Measurements from ENCODE around the gene ZSCAN4. TPM values are rescaled to one million over a fixed set of nuclear protein-coding genes. Genes with fewer than 3 reads are reported as not detected.

ZSCAN4 gene
- total RNA-seq, 1 donor from 2014 or later, result not detected

- Histone ChIP-seq H3K36me3 (ENCODE audit: control insufficient read depth, insufficient read depth, low read length) (peaks cover 6% of the 10 kb centered on the region), H3K4me3 (ENCODE audit: low read depth, low read length) (no peak overlapping the region), H3K27me3 (ENCODE audit: control insufficient read depth, insufficient read depth, low read length) (no peaks in the 10 kb centered on the region)
- TF ChIP-seq CTCF (IDR thresholded peaks at IDR 0.05; ENCODE audit: insufficient read depth, low read length, poor library complexity, severe bottlenecking), result no peak
- no peak for DNase-seq (ENCODE audit: low read depth)
These were observed 31.4 kb upstream of the ZSCAN4 start for GRCh38 chr19:57637379-57637778.

GRCh38 chr19:57641715-57642234 lies 27.0 kb upstream of the ZSCAN4 start:
- peaks cover 6% of the 10 kb centered on the region for H3K36me3 ChIP-seq (ENCODE audit: control insufficient read depth, insufficient read depth, low read length)

GRCh38 chr19:57642396-57643046 lies 26.2 kb upstream of the ZSCAN4 start:
- no peak for TF ChIP-seq CTCF (IDR thresholded peaks at IDR 0.05; ENCODE audit: insufficient read depth, low read length, poor library complexity, severe bottlenecking)
- Histone ChIP-seq H3K4me3 (ENCODE audit: low read depth, low read length) (no peak overlapping the region), H3K27me3 (ENCODE audit: control insufficient read depth, insufficient read depth, low read length) (no peaks in the 10 kb centered on the region), H3K36me3 (ENCODE audit: control insufficient read depth, insufficient read depth, low read length) (peaks cover 6% of the 10 kb centered on the region)
- no peak for DNase-seq (ENCODE audit: low read depth)

More at GRCh38 chr19:57641715-57642234, 27.0 kb upstream of the ZSCAN4 start:
- DNase-seq (ENCODE audit: low read depth), result no peak
- no peak for TF ChIP-seq CTCF (IDR thresholded peaks at IDR 0.05; ENCODE audit: insufficient read depth, low read length, poor library complexity, severe bottlenecking)
- Histone ChIP-seq H3K27me3 (ENCODE audit: control insufficient read depth, insufficient read depth, low read length) (no peaks in the 10 kb centered on the region), H3K4me3 (ENCODE audit: low read depth, low read length) (no peak overlapping the region)

GRCh38 chr19:57643734-57644133 lies 25.0 kb upstream of the ZSCAN4 start:
- Histone ChIP-seq H3K4me3 (ENCODE audit: low read depth, low read length) (no peak overlapping the region), H3K36me3 (ENCODE audit: control insufficient read depth, insufficient read depth, low read length) (peaks cover 6% of the 10 kb centered on the region), H3K27me3 (ENCODE audit: control insufficient read depth, insufficient read depth, low read length) (no peaks in the 10 kb centered on the region)
- no peak for TF ChIP-seq CTCF (IDR thresholded peaks at IDR 0.05; ENCODE audit: insufficient read depth, low read length, poor library complexity, severe bottlenecking)
- no peak for DNase-seq (ENCODE audit: low read depth)

- no peaks in the 10 kb centered on the region for H3K27me3 ChIP-seq (ENCODE audit: control insufficient read depth, insufficient read depth, low read length)
- no peak for TF ChIP-seq CTCF (IDR thresholded peaks at IDR 0.05; ENCODE audit: insufficient read depth, low read length, poor library complexity, severe bottlenecking)
- DNase-seq (ENCODE audit: low read depth), result no peak
- H3K4me3 ChIP-seq (ENCODE audit: low read depth, low read length), result no peak overlapping the region
- no peaks in the 10 kb centered on the region for H3K36me3 ChIP-seq (ENCODE audit: control insufficient read depth, insufficient read depth, low read length)
These were observed 20.3 kb upstream of the ZSCAN4 start for GRCh38 chr19:57648331-57649003.

All from kidney epithelial cell (primary cell).